Activated naive CD8-positive, alpha-beta T cell treated with anti-CD3 and anti-CD28 coated beads, Interleukin-2, amount 50 U/mL, for 24 hours (primary cell): Measurements from ENCODE around the gene SMLR1.

ENCODE experiments used
- ATAC-seq: fragments of 150-1000 bp; cut with Tn5 transposase; one replicate; pipeline ENCODE4 v1.10.0; 2021
- DNase-seq: peaks from one replicate; pipeline ENCODE4 v3.0.0; 2021
- H3K27ac Mint-ChIP-seq: one replicate; pipeline ENCODE4 v1.8.0; 2021; ENCODE audit warnings: mild to moderate bottlenecking, mixed read lengths
- H3K27me3 Mint-ChIP-seq: one replicate; pipeline ENCODE4 v1.8.0; 2021; ENCODE audit warnings: mixed read lengths
- H3K36me3 Mint-ChIP-seq: one replicate; pipeline ENCODE4 v1.8.0; 2021; ENCODE audit warnings: low read depth, mixed read lengths
- H3K4me1 Mint-ChIP-seq: one replicate; pipeline ENCODE4 v1.8.0; 2021; ENCODE audit warnings: mixed read lengths
- H3K4me3 Mint-ChIP-seq: one replicate; pipeline ENCODE4 v1.8.0; 2021; ENCODE audit warnings: mild to moderate bottlenecking, moderate library complexity, mixed read lengths
- H3K9me3 Mint-ChIP-seq: one replicate; pipeline ENCODE4 v1.8.0; 2021; ENCODE audit warnings: mixed read lengths

SMLR1 gene

GRCh38 chr6:130837067-130837466 lies 9.9 kb downstream of the SMLR1 start:
- H3K36me3 Mint-ChIP-seq = no peaks in the 10 kb centered on the region
- H3K4me1 Mint-ChIP-seq = no peaks in the 10 kb centered on the region
- H3K9me3 Mint-ChIP-seq = no peaks in the 10 kb centered on the region
- ATAC-seq = no peak
- no peak overlapping the region for H3K4me3 Mint-ChIP-seq
- H3K27me3 Mint-ChIP-seq = no peaks in the 10 kb centered on the region
- H3K27ac Mint-ChIP-seq = no peak overlapping the region
- DNase-seq = no peak

GRCh38 chr6:130838250-130838860 lies 11.1 kb downstream of the SMLR1 start:
- no peaks in the 10 kb centered on the region for H3K36me3 Mint-ChIP-seq
- DNase-seq (no peak), ATAC-seq (no peak)
- no peak overlapping the region for H3K4me3 Mint-ChIP-seq
- no peaks in the 10 kb centered on the region for H3K27me3 Mint-ChIP-seq
- no peaks in the 10 kb centered on the region for H3K4me1 Mint-ChIP-seq
- H3K27ac Mint-ChIP-seq = no peak overlapping the region
- H3K9me3 Mint-ChIP-seq = no peaks in the 10 kb centered on the region

DNA sequence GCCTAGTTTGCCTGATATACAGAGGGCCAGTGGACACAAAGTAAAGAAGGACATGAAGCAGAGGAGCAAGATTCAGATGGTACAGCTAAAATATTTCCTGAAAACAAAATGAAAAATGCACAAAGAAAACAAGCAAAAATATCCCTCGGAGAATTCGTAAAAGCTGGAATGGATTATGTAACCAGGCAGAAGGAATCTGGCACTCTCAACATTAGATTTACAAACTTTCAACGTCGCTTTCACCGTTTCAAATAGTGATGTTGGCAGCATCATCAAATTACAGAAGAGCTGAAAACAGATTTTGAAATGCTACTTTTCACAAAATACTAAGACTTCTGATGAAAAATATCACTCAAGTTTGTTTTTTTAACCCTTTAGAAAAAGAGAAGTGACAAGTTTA lies 11.7 kb downstream of the SMLR1 start:
- ATAC-seq = no peak
- Mint-ChIP-seq H3K27ac (no peak overlapping the region), H3K27me3 (no peaks in the 10 kb centered on the region), H3K9me3 (no peaks in the 10 kb centered on the region), H3K4me3 (no peak overlapping the region), H3K4me1 (no peaks in the 10 kb centered on the region), H3K36me3 (no peaks in the 10 kb centered on the region)
- DNase-seq = no peak

GRCh38 chr6:130839379-130839778 lies 12.2 kb downstream of the SMLR1 start:
- no peaks in the 10 kb centered on the region for H3K9me3 Mint-ChIP-seq
- H3K4me1 Mint-ChIP-seq = no peaks in the 10 kb centered on the region
- ATAC-seq (no peak), DNase-seq (no peak)
- H3K36me3 Mint-ChIP-seq = no peaks in the 10 kb centered on the region
- no peaks in the 10 kb centered on the region for H3K27me3 Mint-ChIP-seq
- H3K27ac Mint-ChIP-seq = no peak overlapping the region
- no peak overlapping the region for H3K4me3 Mint-ChIP-seq

DNA sequence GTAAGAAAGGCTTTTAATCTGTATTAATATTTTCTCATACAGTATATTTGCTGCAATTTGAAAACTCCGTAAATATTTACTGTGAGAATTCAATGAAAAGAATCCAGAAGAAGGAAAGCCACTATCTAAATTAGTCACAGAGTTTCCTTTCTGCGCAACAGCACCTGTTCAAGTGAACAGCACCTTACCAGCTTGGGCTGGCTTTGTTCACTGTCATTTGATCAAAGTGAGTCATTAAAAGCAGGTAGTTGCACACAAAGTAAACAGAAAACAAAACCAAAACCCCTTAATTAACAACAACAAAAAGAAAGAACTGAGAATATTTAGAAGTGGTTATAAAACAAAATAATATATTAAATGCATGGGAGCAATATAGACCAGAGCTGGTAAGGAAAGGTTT lies 12.8 kb downstream of the SMLR1 start:
- Mint-ChIP-seq H3K4me3 (no peak overlapping the region), H3K36me3 (no peaks in the 10 kb centered on the region), H3K27me3 (no peaks in the 10 kb centered on the region), H3K4me1 (no peaks in the 10 kb centered on the region), H3K9me3 (no peaks in the 10 kb centered on the region), H3K27ac (no peak overlapping the region)
- DNase-seq (no peak), ATAC-seq (no peak)

GRCh38 chr6:130841128-130841728 lies 14.0 kb downstream of the SMLR1 start:
- no peak overlapping the region for H3K4me3 Mint-ChIP-seq
- no peak overlapping the region for H3K27ac Mint-ChIP-seq
- H3K27me3 Mint-ChIP-seq = no peaks in the 10 kb centered on the region
- no peaks in the 10 kb centered on the region for H3K9me3 Mint-ChIP-seq
- no peaks in the 10 kb centered on the region for H3K36me3 Mint-ChIP-seq
- no peak for DNase-seq
- no peaks in the 10 kb centered on the region for H3K4me1 Mint-ChIP-seq
- no peak for ATAC-seq

DNA sequence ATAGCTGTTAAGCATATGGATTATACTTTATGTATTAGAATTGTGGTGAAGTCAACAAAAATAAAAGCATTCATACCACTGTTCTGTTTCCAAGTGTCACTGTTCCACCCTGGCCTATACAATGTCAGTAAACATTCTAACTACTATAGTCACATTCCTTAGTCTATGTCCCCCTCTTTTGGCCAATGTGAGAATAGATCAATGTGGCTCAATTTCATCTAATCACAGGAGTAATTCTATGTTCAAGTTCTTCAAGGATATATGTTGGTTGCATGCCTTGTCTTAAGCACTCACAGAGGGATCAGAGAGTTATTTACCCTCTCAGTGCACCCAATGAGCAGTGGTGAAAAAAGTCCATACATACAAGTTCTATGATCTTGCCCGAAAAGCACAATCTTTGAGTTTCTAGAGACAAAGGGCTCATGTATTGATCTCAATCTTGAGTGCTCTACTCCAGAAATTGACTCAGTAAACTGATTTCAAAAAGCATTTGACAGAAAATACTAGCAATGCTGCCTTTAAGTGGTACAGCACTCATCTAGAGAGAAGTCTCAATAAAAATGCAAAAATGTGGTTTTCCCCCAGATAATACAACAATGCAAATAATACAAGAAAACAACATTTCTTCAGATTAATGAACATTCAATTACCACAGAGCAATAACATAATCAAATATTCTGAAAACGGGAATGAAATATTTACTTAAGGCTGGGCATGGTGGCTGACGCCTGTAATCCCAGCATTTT lies 16.5 kb downstream of the SMLR1 start:
- H3K9me3 Mint-ChIP-seq = no peaks in the 10 kb centered on the region
- peaks cover 3% of the 10 kb centered on the region for H3K4me1 Mint-ChIP-seq
- no peak overlapping the region for H3K27ac Mint-ChIP-seq
- DNase-seq (no peak), ATAC-seq (peak; percentile 78)
- H3K4me3 Mint-ChIP-seq = no peak overlapping the region
- no peaks in the 10 kb centered on the region for H3K36me3 Mint-ChIP-seq
- no peaks in the 10 kb centered on the region for H3K27me3 Mint-ChIP-seq

- no peaks in the 10 kb centered on the region for H3K36me3 Mint-ChIP-seq
- no peak overlapping the region for H3K27ac Mint-ChIP-seq
- ATAC-seq = no peak
These were observed 19.3 kb downstream of the SMLR1 start for GRCh38 chr6:130846501-130846900.

GRCh38 chr6:130847001-130847910 lies 20.1 kb downstream of the SMLR1 start:
- Mint-ChIP-seq H3K27me3 (no peaks in the 10 kb centered on the region), H3K27ac (no peak overlapping the region), H3K36me3 (no peaks in the 10 kb centered on the region), H3K4me1 (peaks cover 5% of the 10 kb centered on the region), H3K4me3 (no peak overlapping the region), H3K9me3 (no peaks in the 10 kb centered on the region)
- ATAC-seq (no peak), DNase-seq (no peak)

More at GRCh38 chr6:130846501-130846900, 19.3 kb downstream of the SMLR1 start:
- DNase-seq = no peak
- H3K4me1 Mint-ChIP-seq = peaks cover 5% of the 10 kb centered on the region
- no peak overlapping the region for H3K4me3 Mint-ChIP-seq
- H3K27me3 Mint-ChIP-seq = no peaks in the 10 kb centered on the region
- no peaks in the 10 kb centered on the region for H3K9me3 Mint-ChIP-seq

DNA sequence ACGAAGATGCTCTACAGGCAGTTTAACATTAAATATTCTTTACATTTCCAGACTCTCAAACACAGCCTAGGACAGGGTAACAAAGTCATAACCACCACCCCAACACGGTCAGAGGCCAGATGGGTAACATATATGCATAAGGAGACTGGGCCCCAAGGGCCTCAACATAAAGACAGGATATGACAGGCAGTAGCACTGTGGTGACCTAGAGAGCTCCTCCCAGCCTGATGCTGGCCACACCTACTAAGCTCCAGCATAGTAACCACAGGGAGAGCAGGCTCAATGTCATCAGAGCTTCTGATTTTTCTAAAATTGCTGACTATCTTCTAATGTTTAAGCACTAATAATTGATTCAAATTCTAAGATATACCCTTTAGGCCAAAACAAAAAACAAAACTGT lies 21.7 kb downstream of the SMLR1 start:
- DNase-seq (peak; percentile 18), ATAC-seq (peak; percentile 90)
- no peaks in the 10 kb centered on the region for H3K36me3 Mint-ChIP-seq
- H3K27ac Mint-ChIP-seq = no peak overlapping the region
- no peaks in the 10 kb centered on the region for H3K27me3 Mint-ChIP-seq
- no peaks in the 10 kb centered on the region for H3K9me3 Mint-ChIP-seq
- H3K4me3 Mint-ChIP-seq = no peak overlapping the region
- H3K4me1 Mint-ChIP-seq = peaks cover 5% of the 10 kb centered on the region

DNA sequence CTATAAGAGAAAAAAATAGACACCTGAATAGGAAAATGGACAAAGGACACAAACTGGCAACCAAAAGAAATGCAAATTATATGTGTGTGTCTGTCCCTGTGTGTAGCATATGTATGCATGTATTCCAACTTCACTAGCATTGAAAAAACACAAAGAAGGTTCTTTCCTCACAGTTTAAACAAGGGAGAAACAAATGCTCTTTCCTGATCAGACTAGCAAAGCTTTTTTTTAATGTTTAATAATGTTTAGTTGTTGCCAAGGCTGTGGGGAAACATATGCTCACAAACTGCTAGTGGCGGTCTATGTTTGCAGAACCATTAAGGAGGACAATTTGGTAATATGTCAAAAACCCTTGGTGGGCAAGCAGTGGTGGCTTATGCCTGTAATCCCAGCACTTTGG lies 22.4 kb downstream of the SMLR1 start:
- DNase-seq (no peak), ATAC-seq (no peak)
- Mint-ChIP-seq H3K4me3 (no peak overlapping the region), H3K27me3 (no peaks in the 10 kb centered on the region), H3K36me3 (no peaks in the 10 kb centered on the region), H3K4me1 (peaks cover 5% of the 10 kb centered on the region), H3K9me3 (no peaks in the 10 kb centered on the region), H3K27ac (no peak overlapping the region)

GRCh38 chr6:130851026-130851425 lies 23.8 kb downstream of the SMLR1 start:
- Mint-ChIP-seq H3K4me3 (no peak overlapping the region), H3K27me3 (no peaks in the 10 kb centered on the region), H3K36me3 (no peaks in the 10 kb centered on the region), H3K9me3 (no peaks in the 10 kb centered on the region), H3K27ac (no peak overlapping the region), H3K4me1 (peaks cover 5% of the 10 kb centered on the region)
- ATAC-seq = peak; percentile 27
- no peak for DNase-seq

DNA sequence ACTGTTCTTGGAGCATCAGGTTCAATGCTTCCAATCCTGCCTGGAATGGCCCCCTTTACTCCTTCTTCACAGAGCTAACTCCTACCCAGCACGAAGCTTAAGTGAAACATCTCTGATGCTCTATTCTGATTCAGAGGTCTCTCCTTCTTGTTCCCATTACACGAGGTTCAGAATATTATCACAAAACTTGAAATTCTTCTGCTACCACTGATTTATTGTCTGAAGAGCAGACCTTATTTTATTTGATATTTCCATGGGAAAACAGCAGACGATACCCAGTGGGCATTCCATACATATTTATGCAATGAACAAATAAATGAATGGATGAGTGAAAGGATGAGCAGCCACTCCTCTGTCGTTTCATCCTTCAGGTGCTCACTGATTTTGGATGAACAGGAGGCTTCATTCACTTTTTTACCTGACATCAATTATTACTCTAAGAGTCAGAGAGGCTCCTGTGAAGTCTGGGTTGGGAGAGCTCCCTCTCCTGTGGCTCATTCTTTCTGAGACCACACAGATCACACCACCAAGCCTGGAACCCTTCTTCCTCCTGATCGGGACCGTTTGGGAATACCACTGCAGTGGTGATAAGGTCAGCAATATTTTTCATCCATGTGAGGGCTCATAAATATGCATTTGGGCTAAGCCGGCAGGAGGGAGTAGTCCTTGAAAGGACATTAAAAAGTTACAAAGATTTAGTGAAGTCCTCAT lies 25.8 kb downstream of the SMLR1 start:
- Mint-ChIP-seq H3K4me1 (peaks cover 4% of the 10 kb centered on the region), H3K27ac (no peak overlapping the region), H3K9me3 (no peaks in the 10 kb centered on the region), H3K27me3 (no peaks in the 10 kb centered on the region), H3K4me3 (no peak overlapping the region), H3K36me3 (no peaks in the 10 kb centered on the region)
- no peak for ATAC-seq
- DNase-seq = no peak

GRCh38 chr6:130853555-130854183 lies 26.5 kb downstream of the SMLR1 start:
- Mint-ChIP-seq H3K4me1 (peaks cover 3% of the 10 kb centered on the region), H3K27me3 (no peaks in the 10 kb centered on the region), H3K27ac (no peak overlapping the region), H3K4me3 (no peak overlapping the region), H3K9me3 (no peaks in the 10 kb centered on the region), H3K36me3 (no peaks in the 10 kb centered on the region)
- no peak for DNase-seq
- no peak for ATAC-seq
